NCI-H187 treated with DMSO at 0.1 percent for 48 hours (cell line): ENCODE measurements around the gene NIN.

Experiments used
- DNase-seq: peaks from one replicate; lab custom pipeline; 2025; lab: John Stamatoyannopoulos, UW

Gene NIN

GRCh38 chr14:50792634-50793068 is 38.3 kb downstream of the NIN start:
- no peak for DNase-seq

DNA sequence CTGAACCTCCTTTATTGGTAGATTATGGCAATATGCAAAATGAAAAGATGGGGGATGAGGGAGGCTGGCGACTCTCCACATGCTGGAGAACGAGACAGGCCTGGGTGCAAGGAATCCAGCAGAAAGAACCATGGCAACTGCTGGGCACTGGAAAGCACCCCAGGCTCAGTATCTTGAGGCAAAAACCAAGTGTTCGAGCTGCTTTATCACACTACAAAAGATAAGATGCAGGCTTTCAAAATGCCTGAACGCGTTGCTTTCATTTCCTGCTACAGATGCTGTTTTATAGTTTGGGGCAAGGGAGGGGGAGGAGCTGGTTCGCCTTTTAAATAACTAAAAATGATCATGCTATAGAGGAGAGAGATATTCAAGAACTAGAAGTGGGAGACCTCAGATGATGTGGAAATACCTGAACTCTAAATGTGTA is 38.9 kb downstream of the NIN start:
- DNase-seq, result no peak

DNA sequence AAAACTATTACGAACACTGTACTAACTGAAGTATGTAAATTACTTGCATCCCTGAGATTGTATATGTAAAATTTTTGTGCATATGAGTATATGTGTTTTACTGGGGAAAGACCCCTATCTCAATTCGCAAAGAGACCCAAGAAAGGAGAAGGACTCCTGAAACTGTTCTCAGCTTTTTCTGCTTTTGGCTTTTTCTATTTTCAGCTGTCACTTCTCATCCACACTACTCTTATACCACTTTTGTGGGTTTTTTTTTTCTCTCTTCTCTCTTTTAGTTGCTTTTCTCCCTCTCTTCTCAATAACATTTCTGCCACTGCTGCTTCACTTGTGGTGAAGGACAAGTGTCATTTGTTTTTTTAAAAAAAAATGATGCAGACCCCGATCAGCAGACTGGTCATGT is 39.8 kb downstream of the NIN start:
- DNase-seq, result no peak

DNA sequence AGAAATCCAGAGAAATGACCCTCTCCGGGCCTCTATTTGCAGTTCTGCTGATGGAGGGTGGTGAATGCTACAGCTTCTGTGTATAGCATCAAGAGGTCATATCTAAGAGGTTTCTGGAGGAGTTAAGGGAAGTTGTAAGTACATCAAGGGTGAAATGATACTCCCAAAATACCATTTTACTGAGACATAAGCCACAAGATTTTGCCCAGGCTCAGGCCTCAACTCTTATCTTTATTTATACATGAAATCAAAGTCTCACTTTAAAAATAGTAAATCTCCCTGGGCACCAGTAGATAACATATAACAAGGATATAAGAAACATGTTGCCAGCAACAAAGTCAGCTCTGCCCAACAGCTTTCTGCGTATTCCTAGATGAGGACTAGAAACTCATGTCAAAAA is 40.4 kb downstream of the NIN start:
- DNase-seq, result no peak

DNA sequence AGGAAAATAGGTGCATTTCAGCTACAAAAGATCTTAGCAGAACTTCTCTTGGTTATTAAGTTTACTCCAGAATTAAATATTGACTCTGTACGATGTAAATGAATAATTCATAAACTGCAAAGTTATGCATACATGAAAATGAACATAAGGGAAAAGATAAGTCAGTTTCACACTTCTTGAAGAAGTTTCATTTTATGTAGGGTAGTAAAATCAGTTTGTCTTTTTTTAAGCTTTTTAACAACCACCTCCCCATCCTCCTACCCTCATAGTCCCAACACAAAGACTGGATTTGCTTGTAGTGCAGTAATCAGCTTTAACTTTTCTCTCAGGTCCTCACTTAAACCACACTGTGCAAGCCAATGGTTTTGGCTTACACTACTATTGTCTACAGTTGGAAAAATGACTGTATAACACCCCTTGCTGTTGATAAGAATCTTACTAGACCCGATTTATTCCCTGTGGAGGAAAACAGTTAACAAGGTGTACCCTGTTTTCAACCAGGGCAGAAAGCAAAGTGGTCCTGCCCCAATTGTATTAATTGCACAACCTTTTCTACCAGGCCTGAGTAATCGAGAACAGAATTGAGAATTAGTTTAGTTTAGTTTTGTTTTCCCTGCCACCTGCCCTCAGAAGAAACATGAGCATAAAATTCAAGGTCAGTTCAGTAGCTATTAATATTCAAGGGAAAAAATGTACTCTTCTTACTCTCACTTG is 44.1 kb downstream of the NIN start:
- no peak for DNase-seq

GRCh38 chr14:50785457-50786063 is 45.4 kb downstream of the NIN start:
- no peak for DNase-seq

DNA sequence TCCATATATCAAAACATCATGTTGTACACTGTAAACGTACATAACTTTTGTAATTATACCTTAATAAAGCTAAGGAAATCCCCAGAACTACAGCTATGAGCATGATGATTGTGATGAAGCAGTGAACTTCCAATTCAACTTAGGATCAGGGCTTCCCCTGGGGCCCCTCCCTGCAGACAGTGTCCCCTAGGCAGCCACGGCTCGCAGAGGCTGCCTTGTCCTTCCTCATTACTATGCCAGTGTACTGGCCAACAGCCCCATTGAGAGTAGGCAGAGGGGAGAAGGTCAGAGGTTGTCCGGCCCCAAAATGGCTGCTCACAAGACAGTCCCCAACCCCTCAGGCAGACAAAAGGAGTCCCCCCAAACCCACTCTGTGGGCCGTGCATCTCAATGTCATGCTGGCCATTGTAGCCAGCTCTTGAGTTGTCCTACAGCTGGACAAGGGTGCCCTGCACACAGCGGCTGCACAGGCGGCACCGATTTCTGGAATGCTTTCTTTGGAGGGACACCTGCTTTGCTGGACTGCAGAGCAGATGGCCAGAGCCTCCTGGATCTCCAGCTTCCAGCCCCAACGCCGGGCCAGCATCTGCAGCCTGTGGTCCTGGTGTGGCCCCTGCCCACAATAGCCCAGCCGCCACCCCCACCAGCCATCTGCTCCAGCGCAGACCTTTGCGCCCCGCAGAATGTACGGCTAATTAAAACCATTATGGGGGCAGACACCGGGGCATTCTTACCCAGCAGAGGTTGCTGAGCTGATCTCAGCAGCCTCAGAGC is 46.1 kb downstream of the NIN start:
- DNase-seq, result no peak

DNA sequence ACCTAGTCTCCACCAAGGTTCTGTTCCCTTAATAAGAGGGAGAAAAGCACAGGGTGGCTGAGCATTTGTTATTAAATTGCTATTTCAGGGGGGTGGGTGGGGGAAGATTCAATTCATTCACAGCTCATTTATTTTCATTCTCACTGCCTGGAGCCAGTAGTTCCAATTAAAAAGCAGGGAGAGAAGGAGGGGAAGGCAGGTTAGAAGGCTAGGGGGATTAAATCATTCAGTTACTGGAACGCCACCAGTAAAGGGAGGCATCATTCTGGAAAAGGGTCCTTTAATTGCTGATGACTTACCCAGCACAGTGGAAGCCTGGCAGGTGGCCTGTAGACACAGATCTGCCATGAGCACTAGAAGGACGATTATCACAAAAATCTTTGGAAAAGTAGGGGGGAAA is 47.4 kb downstream of the NIN start:
- DNase-seq, result no peak

DNA sequence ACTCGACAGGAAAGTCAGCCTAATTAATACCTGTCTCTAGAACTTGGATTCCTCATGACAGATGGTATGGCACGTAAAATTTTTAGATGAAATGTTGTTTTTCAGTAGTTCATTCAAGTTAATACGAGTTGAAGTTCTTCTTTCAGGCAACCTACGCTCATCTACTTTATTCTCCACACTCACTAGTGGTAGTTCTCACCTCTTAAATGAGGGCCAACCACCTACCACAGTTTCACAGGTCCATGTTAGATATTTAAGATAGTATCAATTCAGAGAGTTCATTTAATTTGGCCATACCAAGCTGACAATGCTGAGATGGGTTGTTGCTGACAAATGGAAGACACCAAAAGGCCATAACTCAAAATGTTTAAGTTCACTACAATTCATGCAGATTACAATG is 50.6 kb downstream of the NIN start:
- DNase-seq, result no peak

- no peak for DNase-seq
Measured at GRCh38 chr14:50778721-50779483, 52.1 kb downstream of the NIN start.

DNA sequence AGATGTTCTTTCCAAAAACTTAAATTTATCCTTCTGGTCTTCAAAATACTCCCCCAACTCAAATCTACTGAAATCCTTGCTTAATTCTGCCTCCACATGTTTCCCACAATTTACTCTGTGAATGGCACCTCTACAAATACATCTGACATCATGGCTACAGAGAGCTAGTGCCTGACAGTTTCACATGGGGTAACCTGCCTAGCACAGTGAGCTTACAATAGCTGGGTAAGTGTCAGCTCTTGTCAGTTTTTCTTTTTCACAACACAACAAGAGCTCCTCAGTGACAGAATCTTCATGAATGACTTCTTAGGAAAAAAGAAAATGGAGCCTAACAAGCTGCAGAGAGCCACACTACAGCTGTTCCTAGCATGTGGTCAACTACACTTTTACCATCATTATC is 54.4 kb downstream of the NIN start:
- no peak for DNase-seq

DNA sequence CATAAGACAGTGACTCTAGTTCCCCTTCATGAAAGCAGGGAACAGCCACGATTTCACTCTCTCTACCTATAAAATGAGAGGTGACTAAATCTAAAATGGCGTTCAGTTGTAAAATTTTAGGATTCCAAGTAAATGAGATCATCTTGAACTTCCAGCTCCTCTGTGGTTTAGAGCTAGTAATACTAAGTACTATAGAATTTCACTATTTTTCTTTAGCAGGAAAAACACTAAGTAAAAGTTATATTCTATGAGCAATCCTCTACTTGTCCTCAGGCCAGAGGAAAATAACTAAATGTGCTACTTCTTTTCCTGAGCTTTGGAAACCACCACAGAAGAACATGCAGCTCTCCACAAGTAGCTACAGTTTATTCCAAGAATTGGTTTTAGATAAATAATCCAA is 55.6 kb downstream of the NIN start:
- no peak for DNase-seq

- no peak for DNase-seq
Measured at GRCh38 chr14:50774542-50775267, 56.3 kb downstream of the NIN start.

GRCh38 chr14:50773632-50774541 is 57.1 kb downstream of the NIN start:
- no peak for DNase-seq

DNA sequence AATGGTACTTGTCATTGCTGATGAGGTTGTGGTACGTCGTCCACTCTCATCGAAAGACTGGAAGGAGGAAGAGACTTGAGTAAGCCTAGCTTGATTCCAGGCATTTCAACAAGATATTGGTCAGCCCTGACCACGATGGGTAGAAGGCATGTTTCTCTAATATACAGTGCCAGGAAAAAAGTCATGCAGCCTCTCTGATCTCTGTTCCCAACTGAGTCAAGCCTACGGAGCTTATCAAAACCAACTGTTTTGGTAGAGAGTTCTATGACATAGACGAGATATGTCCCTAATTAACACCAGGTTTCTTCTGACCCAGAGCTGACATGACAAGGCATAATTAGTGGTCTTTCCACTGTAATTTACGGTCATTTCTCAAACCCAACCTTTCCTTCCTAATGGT is 58.5 kb downstream of the NIN start:
- DNase-seq, result no peak

- no peak for DNase-seq
Measured at GRCh38 chr14:50770586-50770985, 60.4 kb downstream of the NIN start.

GRCh38 chr14:50769863-50770500 is 61.0 kb downstream of the NIN start:
- DNase-seq, result no peak

GRCh38 chr14:50768680-50769079 is 62.3 kb downstream of the NIN start:
- no peak for DNase-seq

GRCh38 chr14:50766338-50766886 is 64.5 kb downstream of the NIN start:
- DNase-seq, result no peak
